Fibroblast of lung (primary cell): ENCODE results near the gene USP12. TPM values are rescaled to one million over a fixed set of nuclear protein-coding genes. Genes with fewer than 3 reads are reported as not detected.

Experiments
- DNase-seq, 2 donors: peaks; one replicate each; pipeline versions ENCODE4 v3.0.0 to v3.0.0-alpha.2; 2010; ENCODE audit warnings: low read depth in 2 of 2
- H2AFZ ChIP-seq: 2 replicates; pipeline ENCODE4 v1.5.1; 2012; ENCODE audit warnings: low read length, control low read depth, inconsistent platforms
- H3K27ac ChIP-seq: 2 replicates; pipeline ENCODE4 v1.5.1; 2011; ENCODE audit warnings: low read length, control low read depth; ENCODE audit not compliant: insufficient read depth
- H3K27me3 ChIP-seq: 2 replicates; pipeline ENCODE4 v1.5.1; 2011; ENCODE audit warnings: mild to moderate bottlenecking, low read length; ENCODE audit not compliant: control insufficient read depth, insufficient read depth
- H3K36me3 ChIP-seq: 2 replicates; pipeline ENCODE4 v1.5.1; 2011; ENCODE audit warnings: low read length; ENCODE audit not compliant: control insufficient read depth, insufficient read depth
- H3K4me1 ChIP-seq: 2 replicates; pipeline ENCODE4 v1.5.1; 2011; ENCODE audit warnings: low read length; ENCODE audit not compliant: control insufficient read depth, insufficient read depth; ENCODE audit errors: extremely low read depth
- H3K4me2 ChIP-seq: 2 replicates; pipeline ENCODE4 v1.5.1; 2011; ENCODE audit warnings: low read length, control low read depth; ENCODE audit not compliant: insufficient read depth; ENCODE audit errors: extremely low read depth
- H3K4me3 ChIP-seq, 4 experiments: fragments of 200-600 bp in 1 of 4; sonication (generic) in 1 of 4; replicated peaks in 1 of 4; 2 replicates each; pipeline ENCODE4 v1.5.1; 2011 to 2016; ENCODE audit warnings: low read length in 4 of 4, low read depth in 3 of 4, mild to moderate bottlenecking in 3 of 4, control low read depth in 2 of 4, inconsistent platforms in 1 of 4, mixed read lengths in 1 of 4; ENCODE audit not compliant: insufficient read depth in 1 of 4; ENCODE audit errors: control extremely low read depth in 1 of 4
- H3K79me2 ChIP-seq: 2 replicates; pipeline ENCODE4 v1.5.1; 2012; ENCODE audit warnings: mild to moderate bottlenecking, low read length, inconsistent platforms; ENCODE audit not compliant: control insufficient read depth, insufficient read depth
- H3K9ac ChIP-seq: 2 replicates; pipeline ENCODE4 v1.5.1; 2011; ENCODE audit warnings: mild to moderate bottlenecking, low read length, control low read depth; ENCODE audit not compliant: insufficient read depth
- H3K9me3 ChIP-seq: 2 replicates; pipeline ENCODE4 v1.5.1; 2012; ENCODE audit warnings: low read depth, low read length; ENCODE audit not compliant: control insufficient read depth, insufficient read depth
- H4K20me1 ChIP-seq: 2 replicates; pipeline ENCODE4 v1.5.1; 2011; ENCODE audit warnings: low read length; ENCODE audit not compliant: control insufficient read depth, insufficient read depth; ENCODE audit errors: extremely low read depth
- CTCF ChIP-seq, 2 donors: IDR thresholded peaks in 1 of 2; conservative IDR thresholded peaks in 1 of 2; 1 replicate in 1 of 2; 2 replicates in 1 of 2; pipeline ENCODE4 v1.5.1; 2011 to 2012; ENCODE audit warnings: low read length in 2 of 2, control low read depth in 1 of 2, inconsistent platforms in 1 of 2, low read depth in 1 of 2, mild to moderate bottlenecking in 1 of 2
- EZH2 ChIP-seq: IDR thresholded peaks from 2 replicates; pipeline ENCODE4 v1.5.1; 2012; ENCODE audit warnings: low read length, control low read depth, mild to moderate bottlenecking; ENCODE audit errors: missing control alignments
- polyA plus RNA-seq, 2 donors: library from polyadenylated mRNA; depleted of rRNA in 1 of 2; stranded (reverse) in 1 of 2; unstranded in 1 of 2; fragments of >200 nt; gene quantifications; 2 replicates each; pipeline ENCODE4 v1.2.1, GENCODE V29; 2011 to 2012; ENCODE audit warnings: missing spikeins in 1 of 2
- total RNA-seq: library from RNA; depleted of rRNA; stranded (reverse); fragments of >200 nt; gene quantifications from 2 replicates; pipeline ENCODE4 v1.2.1, GENCODE V29; 2014

The USP12 gene
- total and polyA plus RNA-seq, 2 donors (not counting 1 experiment from before 2014, with no cell fraction given) = 17.3 to 36.3 TPM

GRCh38 chr13:27053210-27053884, 118.3 kb downstream of the USP12 start:
- Histone ChIP-seq H3K4me1 (peaks cover 12% of the 10 kb centered on the region), H3K9ac (no peak overlapping the region), H3K27ac (peak overlapping the region; percentile 34), H4K20me1 (no peaks in the 10 kb centered on the region), H3K9me3 (no peaks in the 10 kb centered on the region), H3K36me3 (no peaks in the 10 kb centered on the region), H3K79me2 (no peaks in the 10 kb centered on the region), H3K4me3 (no peak overlapping the region), H3K27me3 (no peaks in the 10 kb centered on the region), H2AFZ (no peak overlapping the region), H3K4me2 (no peak overlapping the region)
- no peak for DNase-seq
- TF ChIP-seq CTCF (conservative IDR thresholded peaks at IDR 0.05 in 1 of 2, IDR thresholded peaks at IDR 0.05 in 1 of 2; ENCODE audit: low read depth in 1 of 2, low read length in 2 of 2) = no peak
- no peak for TF ChIP-seq EZH2

GRCh38 chr13:27052551-27053208, 118.9 kb downstream of the USP12 start:
- Histone ChIP-seq H3K4me2 (no peak overlapping the region), H3K9me3 (no peaks in the 10 kb centered on the region), H3K4me1 (peaks cover 12% of the 10 kb centered on the region), H3K36me3 (no peaks in the 10 kb centered on the region), H3K27me3 (no peaks in the 10 kb centered on the region), H3K4me3 (no peak overlapping the region), H4K20me1 (no peaks in the 10 kb centered on the region), H3K27ac (no peak overlapping the region), H3K9ac (no peak overlapping the region), H3K79me2 (no peaks in the 10 kb centered on the region), H2AFZ (no peak overlapping the region)
- no peak for DNase-seq
- TF ChIP-seq CTCF (conservative IDR thresholded peaks at IDR 0.05 in 1 of 2, IDR thresholded peaks at IDR 0.05 in 1 of 2; ENCODE audit: low read depth in 1 of 2, low read length in 2 of 2) (no peak), EZH2 (no peak)

- no peak for TF ChIP-seq EZH2
- TF ChIP-seq CTCF (conservative IDR thresholded peaks at IDR 0.05 in 1 of 2, IDR thresholded peaks at IDR 0.05 in 1 of 2; ENCODE audit: low read depth in 1 of 2, low read length in 2 of 2) = no peak
Observed at GRCh38 chr13:27047081-27047480, 124.5 kb downstream of the USP12 start.

More at GRCh38 chr13:27047081-27047480, 124.5 kb downstream of the USP12 start:
- no peak overlapping the region for H2AFZ ChIP-seq
- no peak overlapping the region for H3K4me2 ChIP-seq
- no peaks in the 10 kb centered on the region for H3K4me1 ChIP-seq
- no peaks in the 10 kb centered on the region for H3K27me3 ChIP-seq
- no peak for DNase-seq
- no peaks in the 10 kb centered on the region for H3K9me3 ChIP-seq
- no peak overlapping the region for H3K9ac ChIP-seq
- H3K4me3 ChIP-seq = no peak overlapping the region
- H3K27ac ChIP-seq = no peak overlapping the region
- no peaks in the 10 kb centered on the region for H3K79me2 ChIP-seq
- H4K20me1 ChIP-seq = no peaks in the 10 kb centered on the region
- H3K36me3 ChIP-seq = no peaks in the 10 kb centered on the region
